Stimulated activated CD4-positive, alpha-beta T cell treated with anti-CD3 and anti-CD28 coated beads, Interleukin-12 subunit alpha, Interleukin-12 subunit beta, amount 100 ng/mL, for 4 hours (primary cell): Measurements from ENCODE around the gene MARCKSL1.
"Not testable (repeated sequence)": the region's sequence is repeated elsewhere in the genome, so short reads cannot be mapped to it uniquely, and the experiment has no call there.

Source experiments
- DNase-seq: peaks from one replicate; pipeline ENCODE4 v3.0.0-alpha.2; 2020

Gene MARCKSL1

DNA sequence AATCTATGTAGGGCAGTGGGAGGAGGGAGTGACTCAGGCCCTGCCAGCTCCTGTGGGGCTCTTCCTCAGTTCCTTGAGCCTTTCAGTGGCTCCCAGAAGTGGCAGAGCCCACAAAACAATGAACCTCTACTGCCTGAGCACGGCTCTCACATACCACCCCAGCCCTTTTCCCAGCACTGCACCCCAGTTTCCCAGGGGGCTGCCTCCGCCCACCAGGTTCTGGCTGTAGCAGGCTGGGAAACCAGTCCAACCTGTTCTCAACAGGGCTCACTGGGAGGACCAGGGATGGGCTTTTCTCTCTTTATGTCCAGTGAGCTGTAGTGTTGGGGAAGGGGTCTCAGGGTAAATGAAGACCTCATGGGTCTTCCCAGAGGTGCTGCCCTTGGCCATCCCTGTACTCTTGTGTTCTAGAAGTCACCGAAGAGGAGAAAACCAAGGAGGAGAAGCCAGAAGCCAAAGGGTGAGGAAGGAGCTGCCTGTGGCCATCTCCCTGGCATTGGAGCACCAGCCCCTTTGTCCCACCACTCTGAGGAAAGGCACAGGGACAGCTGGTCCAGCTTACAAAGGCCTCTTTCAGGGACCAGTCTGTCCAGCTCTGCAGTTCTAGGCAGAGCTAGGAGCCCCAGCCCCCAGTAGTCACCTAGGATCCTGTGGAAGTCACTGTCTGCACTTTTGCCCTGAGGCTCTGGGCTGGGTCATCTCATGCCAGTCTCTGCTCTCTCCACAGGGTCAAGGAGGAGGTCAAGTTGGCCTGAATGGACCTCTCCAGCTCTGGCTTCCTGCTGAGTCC is 3.5 kb downstream of the MARCKSL1 start:
- DNase-seq, result no peak

DNA sequence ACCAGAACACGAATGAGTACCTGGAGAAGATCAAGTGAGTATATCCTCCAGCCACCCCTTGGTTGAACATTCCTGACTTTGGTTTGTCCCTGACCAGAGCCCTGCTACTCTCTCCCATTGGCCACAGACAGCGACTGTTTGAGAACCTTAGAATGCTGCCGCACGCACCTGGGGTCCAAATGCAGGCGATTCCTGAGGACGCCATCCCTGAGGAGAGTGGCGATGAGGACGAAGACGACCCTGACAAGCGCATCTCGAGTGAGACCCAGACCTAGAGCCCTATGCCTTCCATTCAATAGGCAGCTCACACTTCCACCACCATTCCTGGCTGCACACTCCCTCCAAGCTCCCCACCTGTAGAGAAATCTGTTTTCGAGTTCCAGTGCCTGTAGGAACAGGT is 4.5 kb downstream of the MARCKSL1 start:
- DNase-seq, result no peak

DNA sequence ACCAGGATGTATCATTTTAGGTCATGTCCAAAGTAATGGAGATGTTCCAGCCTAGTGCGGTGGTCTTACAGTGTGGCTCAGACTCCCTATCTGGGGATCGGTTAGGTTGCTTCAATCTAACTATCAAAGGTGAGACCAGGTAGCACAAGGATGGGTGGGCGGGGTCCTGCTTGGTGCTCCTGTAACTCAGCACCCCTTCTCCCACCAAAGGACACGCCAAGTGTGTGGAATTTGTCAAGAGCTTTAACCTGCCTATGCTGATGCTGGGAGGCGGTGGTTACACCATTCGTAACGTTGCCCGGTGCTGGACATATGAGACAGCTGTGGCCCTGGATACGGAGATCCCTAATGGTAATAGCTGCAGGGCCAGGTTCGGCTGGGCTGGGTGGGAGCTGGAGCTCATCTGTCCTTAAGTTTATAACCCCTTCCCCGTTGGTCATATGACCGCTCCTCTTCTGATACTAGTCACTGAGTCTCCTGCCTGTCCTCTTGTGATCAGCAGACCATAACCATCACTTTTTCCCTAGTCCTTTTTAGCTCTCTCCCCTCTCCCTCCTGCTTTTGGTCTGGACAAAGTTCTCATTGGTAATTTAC is 5.4 kb downstream of the MARCKSL1 start:
- no peak for DNase-seq

DNA sequence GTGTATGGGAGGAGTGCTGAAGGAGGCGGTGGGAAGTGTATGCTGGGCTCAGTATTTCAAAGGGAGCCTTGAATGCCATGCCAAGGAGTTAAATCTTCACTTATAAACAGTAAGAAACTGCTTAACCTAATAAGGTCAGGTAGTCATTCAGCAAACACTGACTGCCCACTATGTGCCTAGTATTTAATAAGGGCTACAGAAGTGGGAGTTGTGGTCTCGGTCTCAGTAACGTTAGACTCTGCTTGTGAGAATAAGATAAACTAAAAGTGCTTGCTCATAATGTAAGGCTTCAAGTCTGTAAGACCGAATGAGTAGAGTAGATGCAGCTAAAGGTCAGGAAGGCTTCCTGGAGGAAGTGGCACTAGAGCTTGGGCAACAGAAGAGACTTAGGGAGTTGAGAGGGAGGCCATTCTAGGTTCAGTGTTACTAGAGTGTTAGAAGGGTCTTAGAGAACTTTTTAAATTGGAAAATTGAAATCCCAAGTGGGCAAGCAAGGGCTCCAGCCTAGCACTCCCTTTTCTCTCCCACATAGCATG is 6.0 kb downstream of the MARCKSL1 start:
- DNase-seq, result no peak

DNA sequence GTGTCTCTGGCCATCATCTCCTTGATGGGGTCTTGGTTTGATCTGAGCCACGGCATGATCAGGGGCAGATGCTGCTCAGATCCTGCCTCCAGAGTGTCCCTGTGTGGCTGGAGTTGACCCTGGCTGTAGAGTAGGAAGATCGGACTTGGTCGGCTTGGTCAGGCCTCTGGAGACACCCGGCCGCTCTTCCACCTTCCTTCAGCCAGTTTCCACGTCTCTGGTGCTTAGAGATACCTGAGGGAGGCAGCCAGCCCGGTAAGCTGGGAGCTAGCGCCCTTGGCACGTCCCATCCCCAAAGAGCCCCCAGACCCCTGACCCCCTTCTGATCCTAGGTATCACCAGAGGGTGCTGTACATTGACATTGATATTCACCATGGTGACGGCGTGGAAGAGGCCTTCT is 8.8 kb downstream of the MARCKSL1 start:
- DNase-seq, result no peak

DNA sequence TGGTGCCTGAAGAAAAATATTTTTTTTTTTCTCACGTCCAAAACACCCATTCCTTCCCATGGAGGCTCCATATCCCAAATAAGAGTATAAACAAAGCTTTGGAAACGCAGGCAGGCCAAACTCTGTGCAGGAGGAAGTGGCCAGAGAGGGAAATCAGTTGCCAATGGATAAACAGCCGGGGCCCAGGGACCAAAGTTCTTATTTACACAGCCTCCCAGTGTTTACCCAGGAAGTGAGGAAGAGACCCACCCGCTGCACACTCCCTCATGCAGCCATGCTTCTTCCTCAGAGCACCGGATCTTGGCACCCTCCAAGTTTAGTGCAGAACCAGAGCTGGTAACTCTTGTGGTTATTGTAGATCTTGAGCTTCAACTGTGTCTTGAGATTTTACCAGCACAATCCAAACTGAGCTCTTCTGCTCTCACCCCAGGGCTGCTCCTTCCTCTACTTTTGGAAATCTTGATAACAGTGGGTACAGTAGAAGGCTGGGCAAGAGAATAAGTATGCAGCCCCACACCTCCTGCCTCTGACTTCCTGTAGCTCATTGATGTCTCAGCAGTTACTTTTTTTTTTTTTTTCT is 14.2 kb downstream of the MARCKSL1 start:
- DNase-seq, result no peak

DNA sequence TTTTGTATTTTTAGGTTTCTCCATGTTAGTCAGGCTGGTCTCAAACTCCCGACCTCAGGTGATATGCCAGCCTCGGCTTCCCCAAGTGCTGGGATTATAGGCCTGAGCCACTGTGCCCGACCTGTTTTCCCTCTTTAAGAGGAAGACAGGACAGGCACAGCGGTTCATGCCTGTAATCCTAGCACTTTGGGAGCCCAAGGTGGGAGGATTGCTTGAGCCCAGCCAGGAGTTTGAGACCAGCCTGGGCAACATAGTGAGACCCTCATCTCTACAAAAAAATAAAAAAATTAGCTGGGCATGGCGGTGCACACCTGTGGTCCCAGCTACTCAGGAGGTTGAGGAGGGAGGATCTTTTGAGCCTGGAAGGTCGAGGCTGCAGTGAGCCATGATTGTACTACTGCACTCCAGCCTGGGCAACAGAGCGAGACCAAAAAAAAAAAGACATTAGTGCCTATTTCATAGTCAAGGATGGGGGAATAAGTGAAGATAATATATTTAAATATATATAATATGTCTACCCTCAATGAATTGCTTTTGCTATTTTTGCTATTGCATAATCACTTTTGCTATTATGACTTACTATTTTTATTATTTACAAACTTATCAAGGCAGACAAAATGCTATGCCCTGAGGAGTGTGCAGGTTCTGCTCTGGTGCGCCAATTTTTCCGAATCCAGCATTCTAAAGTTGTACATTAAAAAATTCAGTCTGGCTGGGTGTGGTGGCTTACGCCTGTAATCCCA is 17.7 kb downstream of the MARCKSL1 start:
- no peak for DNase-seq

DNA sequence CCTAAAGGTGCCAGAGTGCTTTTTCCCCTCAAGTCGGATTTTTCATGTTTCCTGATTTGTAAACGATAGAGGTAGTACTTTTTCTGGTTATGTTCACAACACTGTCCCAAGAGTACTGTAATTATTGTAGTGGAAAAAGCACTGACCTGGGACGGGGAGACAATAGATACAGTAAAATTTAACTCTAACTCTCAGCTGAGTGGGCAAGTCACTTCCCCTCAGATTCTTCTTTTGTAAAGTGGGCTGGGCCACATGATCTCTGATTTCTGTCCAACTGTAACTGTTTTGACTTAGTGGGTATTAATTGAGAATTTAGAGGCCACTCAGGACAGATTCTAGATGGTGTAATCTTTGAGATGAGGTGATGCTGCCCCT is 19.1 kb downstream of the MARCKSL1 start:
- DNase-seq, result no peak

DNA sequence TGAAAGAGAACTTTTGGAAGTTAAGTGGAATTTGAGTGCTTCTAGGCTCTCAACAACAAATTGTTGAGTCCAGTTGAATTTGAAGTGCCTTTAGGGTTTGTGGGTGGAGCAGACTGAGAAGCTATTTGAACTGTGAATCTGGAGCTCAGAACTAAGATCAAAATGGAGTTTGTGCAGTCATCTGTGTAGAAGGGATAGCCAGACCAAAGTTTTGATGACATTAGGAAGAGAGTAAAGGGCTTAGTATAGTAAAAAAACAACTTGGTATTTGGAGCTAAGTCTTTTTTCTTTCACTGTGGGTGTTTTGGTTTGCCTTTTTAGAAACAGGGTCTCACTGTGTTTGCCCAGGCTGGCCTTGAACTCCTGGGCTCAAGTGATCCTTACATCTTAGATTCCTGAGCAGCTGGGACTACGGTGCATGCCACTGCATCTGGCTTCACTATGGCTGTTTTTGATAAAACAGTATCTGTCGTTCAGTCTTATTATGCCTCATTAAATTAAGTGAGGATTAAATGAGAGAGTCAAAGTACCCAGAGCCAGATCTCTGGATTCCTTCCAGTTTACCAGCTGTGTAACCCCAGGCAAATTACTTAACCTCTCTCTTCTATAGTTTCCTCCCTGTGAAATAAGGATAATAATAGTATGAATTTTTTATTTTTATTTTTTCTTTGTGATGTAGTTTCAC is 24.2 kb downstream of the MARCKSL1 start:
- DNase-seq, result no peak

DNA sequence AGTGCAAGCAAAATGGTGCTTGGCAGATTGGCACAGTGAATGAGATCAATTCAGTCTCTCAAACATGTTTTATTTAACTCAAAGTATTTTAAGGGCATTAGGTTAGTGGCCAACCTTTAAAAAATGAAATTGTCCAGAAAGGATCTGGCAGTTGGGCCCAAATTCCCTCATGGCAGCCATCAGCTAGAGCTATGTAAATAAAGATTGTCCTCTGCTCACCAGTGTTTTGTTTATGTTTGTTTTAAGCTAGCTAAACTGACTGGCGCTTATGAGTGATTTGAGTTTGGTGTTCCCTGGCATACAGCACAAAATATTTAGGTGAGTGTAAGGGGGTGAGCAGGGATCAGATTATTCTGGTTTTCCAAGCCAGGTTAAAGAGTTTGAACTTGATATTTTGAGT is 26.1 kb downstream of the MARCKSL1 start:
- no peak for DNase-seq

DNA sequence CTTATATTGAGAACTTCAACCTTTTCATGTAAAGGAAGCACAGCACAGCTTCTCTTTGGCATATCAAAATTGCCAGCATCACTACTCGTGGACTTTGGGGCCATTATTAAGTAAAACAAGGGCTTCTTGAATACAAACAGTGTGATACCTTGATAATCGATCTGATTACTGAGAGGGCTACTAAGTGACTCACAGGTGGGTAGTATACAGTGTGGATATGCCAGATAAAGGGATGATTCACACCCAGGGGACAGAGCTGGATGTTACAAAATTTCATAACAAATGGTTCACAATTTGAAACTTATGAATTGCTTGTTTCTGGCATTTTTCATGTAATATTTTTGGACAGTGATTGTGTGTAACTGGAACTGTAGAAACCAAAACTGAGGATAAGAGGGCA is 28.7 kb downstream of the MARCKSL1 start:
- DNase-seq, result no peak

DNA sequence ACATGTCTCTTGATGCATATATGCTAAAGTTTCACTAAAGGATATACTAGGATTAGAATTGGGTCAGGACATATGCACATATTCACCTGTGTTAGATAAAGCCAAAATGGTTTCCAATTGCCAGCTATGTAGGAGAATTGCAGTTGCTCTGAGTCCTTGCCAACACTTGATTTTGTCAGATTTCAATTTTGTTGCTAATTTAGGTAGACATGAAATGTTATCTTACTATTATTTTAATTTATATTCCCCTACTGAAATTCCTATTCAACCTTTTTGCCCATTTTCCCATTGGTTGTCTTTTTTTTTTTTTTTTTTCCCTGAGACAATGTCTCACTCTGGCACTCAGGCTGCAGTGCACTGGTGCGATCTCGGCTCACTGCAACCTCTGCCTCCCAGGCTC is 30.7 kb downstream of the MARCKSL1 start:
- DNase-seq, result no peak

DNA sequence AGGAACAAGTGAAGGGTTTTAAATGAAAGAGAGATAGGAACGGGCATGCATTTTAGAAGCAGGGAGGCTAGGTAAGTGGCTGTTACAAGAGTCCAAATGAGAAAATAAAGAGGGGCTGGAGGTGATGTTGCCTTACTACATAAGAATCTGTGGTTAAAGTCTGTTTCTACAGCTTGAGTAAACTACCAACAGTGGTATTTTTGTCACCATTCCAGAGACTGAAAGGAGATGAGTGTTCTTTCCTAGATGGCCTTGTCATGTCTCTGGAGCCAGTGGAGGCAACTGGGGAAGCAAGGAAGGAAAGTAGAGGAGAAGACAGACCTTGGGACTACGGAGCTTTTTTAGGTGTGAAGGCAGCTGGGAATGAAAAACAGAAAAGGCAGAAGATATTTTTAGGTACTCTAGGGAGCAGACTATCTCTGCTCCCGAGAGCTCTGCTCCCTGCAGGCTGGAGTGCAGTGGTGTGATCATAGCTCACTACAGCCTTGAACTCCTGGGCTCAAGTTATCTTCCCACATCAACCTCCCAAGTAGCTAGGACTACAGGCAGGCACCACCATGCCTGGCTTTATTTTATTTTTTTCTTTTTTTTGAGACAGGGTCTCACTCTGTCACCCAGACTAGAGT is 31.9 kb downstream of the MARCKSL1 start:
- no peak for DNase-seq

DNA sequence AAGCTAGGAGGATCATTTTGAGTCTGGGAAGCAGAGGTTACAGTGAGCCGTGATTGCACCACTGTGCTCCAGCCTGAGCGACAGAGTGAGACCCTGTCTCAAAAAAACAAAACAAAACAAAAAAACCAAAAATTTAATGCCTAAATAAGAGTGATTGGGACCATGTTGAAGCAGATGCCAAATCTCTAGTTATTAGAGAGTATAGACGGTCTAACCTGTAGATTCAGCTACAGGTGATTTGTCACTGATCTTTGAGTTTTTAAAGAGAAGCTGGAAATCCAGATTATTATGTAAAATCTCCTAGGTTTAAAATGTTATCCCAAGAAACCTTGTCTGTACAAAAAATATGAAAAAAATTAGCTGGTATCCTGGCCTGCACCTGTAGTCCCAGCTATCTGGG is 32.7 kb downstream of the MARCKSL1 start:
- no peak for DNase-seq

DNA sequence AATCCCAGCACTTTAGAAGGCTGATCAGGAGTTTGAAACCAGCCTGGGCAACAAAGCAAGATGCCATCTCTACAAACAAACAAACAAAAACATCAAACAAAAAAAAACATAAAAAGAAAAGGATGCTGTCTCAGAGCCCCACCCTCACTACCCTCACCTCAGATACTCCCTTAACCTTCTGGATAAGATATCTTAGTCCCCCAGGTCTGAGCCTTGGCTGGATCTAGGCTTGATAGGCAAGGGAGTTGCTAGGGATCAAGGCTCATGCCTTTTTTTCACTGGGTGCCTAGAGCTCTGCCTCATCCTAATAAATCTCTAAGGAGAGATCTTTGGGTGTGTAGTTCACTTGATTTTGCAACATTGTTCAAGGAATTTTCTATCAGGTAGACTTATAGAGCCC is 36.7 kb downstream of the MARCKSL1 start:
- DNase-seq, result no peak

DNA sequence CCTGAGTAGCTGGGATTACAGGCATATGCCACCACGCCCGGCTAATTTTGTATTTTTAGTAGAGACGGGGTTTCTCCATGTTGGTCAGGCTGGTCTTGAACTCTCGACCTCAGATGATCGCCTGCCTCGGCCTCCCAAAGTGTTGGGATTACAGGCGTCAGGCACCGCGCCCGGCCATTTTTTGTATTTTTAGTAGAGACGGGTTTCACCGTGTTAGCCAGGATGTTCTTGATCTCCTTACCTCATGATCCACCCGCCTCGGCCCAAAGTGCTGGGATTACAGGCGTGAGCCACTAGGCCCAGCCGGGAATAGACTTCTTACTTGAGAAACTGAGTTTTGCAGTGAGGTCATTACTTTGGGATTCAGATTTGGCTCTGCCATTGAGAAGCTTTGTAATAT is 37.8 kb downstream of the MARCKSL1 start:
- DNase-seq, result not testable (repeated sequence)

DNA sequence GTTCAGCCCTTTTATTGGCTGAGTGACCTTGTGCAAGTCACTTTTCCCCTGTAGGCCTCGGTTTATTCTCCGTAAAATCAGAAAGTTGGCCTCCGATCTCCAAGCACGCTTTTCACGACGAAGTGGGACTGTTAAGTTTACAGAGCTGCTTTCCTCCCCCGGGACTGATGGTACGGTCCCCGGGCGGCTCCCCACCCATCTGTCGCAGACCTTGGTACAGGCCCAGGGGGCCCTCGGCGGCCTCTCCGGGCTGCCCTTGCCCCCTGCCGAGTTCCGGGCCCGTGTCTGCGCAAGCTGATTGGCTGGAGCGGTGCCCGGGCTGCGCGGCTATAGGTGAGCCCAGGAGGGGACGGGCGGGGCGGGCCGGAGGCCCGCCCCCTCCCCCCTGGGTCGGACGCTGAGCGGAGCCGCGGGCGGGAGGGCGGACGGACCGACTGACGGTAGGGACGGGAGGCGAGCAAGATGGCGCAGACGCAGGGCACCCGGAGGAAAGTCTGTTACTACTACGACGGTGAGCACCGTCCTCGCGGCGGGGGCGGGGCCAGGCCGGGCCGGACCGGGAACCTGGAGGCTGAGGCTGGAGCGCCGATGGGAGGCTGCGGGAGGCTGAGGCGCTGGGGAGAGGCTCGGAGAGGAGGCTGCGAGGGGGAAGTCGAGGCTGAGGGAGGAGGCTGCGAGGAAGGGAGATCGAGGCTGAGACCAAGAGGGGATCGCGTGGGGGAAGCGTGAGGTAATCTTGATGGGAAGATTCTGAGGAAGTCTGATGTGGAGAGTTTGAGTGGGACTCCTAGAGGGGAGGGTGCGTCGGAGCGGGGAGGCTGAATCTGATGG is 44.1 kb downstream of the MARCKSL1 start, which contains the start of gene HDAC1:
HDAC1 (plus strand) TSS at position 376 of the 831 bp plus-strand sequence; CDS start at position 463, 87 bp downstream.
- peak; percentile 96 for DNase-seq

DNA sequence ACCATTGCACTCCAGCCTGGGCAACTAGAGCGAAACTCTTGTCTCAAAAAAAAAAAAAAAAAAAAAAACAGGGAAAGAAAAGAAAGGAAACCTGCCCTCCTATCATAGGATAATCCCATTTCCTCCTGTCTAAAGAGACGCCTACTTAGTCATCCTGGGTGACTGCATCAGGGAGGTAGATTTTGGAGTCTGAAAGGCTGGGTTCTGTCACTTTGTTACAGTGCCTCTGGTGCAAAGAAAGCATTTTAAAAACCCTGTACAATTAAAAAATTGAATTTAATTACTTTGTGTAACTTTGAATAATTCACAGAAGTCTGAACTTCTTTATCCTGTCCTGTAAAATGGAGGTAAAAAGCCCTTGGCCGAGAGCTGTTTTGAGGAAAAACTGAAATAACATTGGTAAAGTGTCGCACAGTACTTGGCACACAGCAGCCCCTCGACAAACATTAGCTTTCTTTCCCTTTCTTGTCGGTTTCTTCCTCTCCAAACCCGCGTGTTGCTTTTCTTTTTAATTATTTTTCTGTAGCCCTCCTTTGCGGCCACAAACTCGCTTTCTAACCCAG is 44.8 kb downstream of the MARCKSL1 start:
- no peak for DNase-seq

DNA sequence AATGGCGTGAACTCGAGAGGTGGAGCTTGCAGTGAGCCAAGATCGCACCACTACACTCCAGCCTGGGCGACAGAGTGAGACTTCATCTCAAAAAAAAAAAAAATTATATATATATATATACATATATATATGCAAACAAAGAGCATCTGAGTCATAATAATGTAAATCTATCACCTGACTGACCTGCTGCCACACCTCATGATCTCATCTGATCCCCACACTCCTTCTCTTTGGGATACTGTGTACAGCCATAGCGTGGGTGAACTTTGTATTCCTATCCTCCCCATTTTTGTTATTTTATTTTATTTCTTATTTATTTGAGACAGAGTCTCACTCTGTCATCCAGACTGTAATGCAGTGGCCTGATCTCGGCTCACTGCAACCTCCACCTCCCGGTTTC is 46.8 kb downstream of the MARCKSL1 start:
- no peak for DNase-seq

DNA sequence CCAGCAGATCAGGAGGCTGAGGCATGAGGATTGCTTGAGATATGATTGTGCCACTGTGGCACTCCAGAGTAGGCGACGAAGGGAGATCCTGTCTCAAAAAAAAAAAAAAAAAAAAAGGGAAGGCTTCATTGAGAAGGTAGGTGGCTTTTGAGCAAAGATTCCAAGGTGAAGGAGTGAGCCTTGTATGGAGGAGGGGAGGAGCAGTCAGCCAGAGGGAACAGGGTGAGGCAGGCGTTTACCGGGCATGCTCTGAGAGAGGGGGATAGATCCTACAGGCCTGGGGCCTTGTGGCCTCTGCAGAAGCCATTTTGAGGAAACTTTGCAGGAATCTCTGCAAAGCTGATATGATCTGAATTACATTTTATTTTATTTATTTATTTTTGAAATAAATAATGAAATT is 49.3 kb downstream of the MARCKSL1 start:
- DNase-seq, result no peak

DNA sequence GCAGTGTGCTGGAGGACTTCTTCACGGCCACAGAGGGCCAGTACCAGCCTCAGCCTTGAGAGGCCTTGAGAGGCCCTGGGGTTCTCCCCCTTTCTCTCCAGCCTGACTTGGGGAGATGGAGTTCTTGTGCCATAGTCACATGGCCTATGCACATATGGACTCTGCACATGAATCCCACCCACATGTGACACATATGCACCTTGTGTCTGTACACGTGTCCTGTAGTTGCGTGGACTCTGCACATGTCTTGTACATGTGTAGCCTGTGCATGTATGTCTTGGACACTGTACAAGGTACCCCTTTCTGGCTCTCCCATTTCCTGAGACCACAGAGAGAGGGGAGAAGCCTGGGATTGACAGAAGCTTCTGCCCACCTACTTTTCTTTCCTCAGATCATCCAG is 50.4 kb downstream of the MARCKSL1 start:
- DNase-seq, result no peak
